GM23338 (cell line): ENCODE measurements around the gene LRP1B. TPM values are rescaled to one million over a fixed set of nuclear protein-coding genes. Genes with fewer than 3 reads are reported as not detected.

Experiments
- ATAC-seq: fragments of 200-7000 bp; cut with Tn5 transposase; 3 replicates; pipeline ENCODE4 v1.9.1; 2020
- DNase-seq: peaks from one replicate; pipeline ENCODE4 v3.0.0-alpha.2; 2015; ENCODE audit warnings: low spot score
- H2AFZ ChIP-seq: fragments of 200-600 bp; sonication (generic); 2 replicates; pipeline ENCODE4 v1.8.0; 2016; ENCODE audit warnings: antibody characterized with exemption, mild to moderate bottlenecking, moderate library complexity
- H3F3A ChIP-seq: fragments of 200-600 bp; sonication (generic); replicated peaks from 2 replicates; pipeline ENCODE4 v1.8.0; 2017; ENCODE audit warnings: antibody characterized with exemption, mixed run types, low read depth
- H3K27ac ChIP-seq: fragments of 200-600 bp; sonication (generic); 2 replicates; pipeline ENCODE4 v1.6.1; 2016; ENCODE audit warnings: low read depth
- H3K27me3 ChIP-seq: fragments of 200-600 bp; sonication (generic); 2 replicates; pipeline ENCODE4 v1.8.0; 2016; ENCODE audit warnings: mild to moderate bottlenecking, mixed run types, moderate library complexity; ENCODE audit not compliant: insufficient read depth
- H3K36me3 ChIP-seq: fragments of 200-600 bp; sonication (generic); 2 replicates; pipeline ENCODE4 v1.8.0; 2016; ENCODE audit warnings: mild to moderate bottlenecking; ENCODE audit not compliant: insufficient read depth
- H3K4me1 ChIP-seq: fragments of 200-600 bp; sonication (generic); 2 replicates; pipeline ENCODE4 v1.8.0; 2016; ENCODE audit warnings: mild to moderate bottlenecking, moderate library complexity; ENCODE audit not compliant: insufficient read depth
- H3K4me2 ChIP-seq: fragments of 200-600 bp; sonication (generic); 2 replicates; pipeline ENCODE4 v1.7.1; 2017; ENCODE audit warnings: mixed run types
- H3K4me3 ChIP-seq: fragments of 200-600 bp; sonication (generic); 2 replicates; pipeline ENCODE4 v1.6.1; 2016; ENCODE audit warnings: mixed run types
- H3K79me2 ChIP-seq: fragments of 200-600 bp; sonication (generic); replicated peaks from 2 replicates; pipeline ENCODE4 v1.8.0; 2017; ENCODE audit warnings: mild to moderate bottlenecking; ENCODE audit not compliant: insufficient read depth
- H3K9me2 ChIP-seq: fragments of 200-600 bp; sonication (generic); 2 replicates; pipeline ENCODE4 v1.8.0; 2017; ENCODE audit not compliant: insufficient read depth
- H4K20me1 ChIP-seq: fragments of 200-600 bp; sonication (generic); replicated peaks from 2 replicates; pipeline ENCODE4 v1.8.0; 2017; ENCODE audit warnings: mild to moderate bottlenecking; ENCODE audit not compliant: insufficient read depth
- H3K27ac Mint-ChIP-seq: 2 replicates; pipeline ENCODE4 v1.8.0; 2020; ENCODE audit warnings: inconsistent platforms, mild to moderate bottlenecking, moderate library complexity, mixed read lengths
- H3K27me3 Mint-ChIP-seq: 3 replicates; pipeline ENCODE4 v1.8.0; 2022; ENCODE audit warnings: low read depth, mild to moderate bottlenecking, moderate library complexity, mixed read lengths, inconsistent platforms; ENCODE audit not compliant: insufficient read depth, poor library complexity
- H3K36me3 Mint-ChIP-seq: 3 replicates; pipeline ENCODE4 v1.8.0; 2021; ENCODE audit warnings: low read depth, mild to moderate bottlenecking, inconsistent platforms, moderate library complexity, mixed read lengths
- H3K4me1 Mint-ChIP-seq: 3 replicates; pipeline ENCODE4 v1.8.0; 2020; ENCODE audit warnings: mild to moderate bottlenecking, inconsistent platforms, mixed read lengths
- H3K4me3 Mint-ChIP-seq: 3 replicates; pipeline ENCODE4 v1.8.0; 2021; ENCODE audit warnings: moderate library complexity, mild to moderate bottlenecking, inconsistent platforms, mixed read lengths
- H3K9me3 Mint-ChIP-seq: 3 replicates; pipeline ENCODE4 v1.8.0; 2020; ENCODE audit warnings: moderate library complexity, mild to moderate bottlenecking, inconsistent platforms, mixed read lengths
- EZH2 ChIP-seq: fragments of 200-600 bp; sonication (generic); IDR thresholded peaks from one replicate; pipeline ENCODE4 v1.8.0; 2017; ENCODE audit warnings: antibody characterized with exemption, mild to moderate bottlenecking, low read depth; ENCODE audit not compliant: unreplicated experiment
- REST ChIP-seq: IDR thresholded peaks from one replicate; pipeline ENCODE4 v1.6.1; 2018; ENCODE audit warnings: antibody characterized with exemption; ENCODE audit not compliant: unreplicated experiment
- STAT1 ChIP-seq: IDR thresholded peaks from one replicate; pipeline ENCODE4 v1.6.1; 2016; ENCODE audit warnings: antibody characterized with exemption; ENCODE audit not compliant: unreplicated experiment
- polyA plus RNA-seq: library from polyadenylated mRNA; unstranded; fragments of >200 nt; fragmentation: Nextera tagmentation; extraction: Ambion mirVana; gene quantifications from 2 replicates; pipeline ENCODE4 v1.2.1, GENCODE V29; 2016
- total RNA-seq: library from RNA; depleted of rRNA; stranded (reverse); fragments of >200 nt; shearing (Covaris generic); gene quantifications from 2 replicates; pipeline ENCODE4 v1.2.3, GENCODE V29; 2014
- TF ChIP-seq, protein P1 (sequence below): fragments of 250-450 bp; sonication (Bioruptor Pico); IDR thresholded peaks from 2 replicates; pipeline ENCODE4 v1.5.0; 2020; ENCODE audit warnings: mild to moderate bottlenecking, moderate library complexity

Gene LRP1B
- total and polyA plus RNA-seq, 2 experiments from 2014 or later: 0.15 to 0.97 TPM

GRCh38 chr2:141021109-141021508 lies 1109.7 kb downstream of the LRP1B start:
- no peaks in the 10 kb centered on the region for H3K4me1 Mint-ChIP-seq
- no peaks in the 10 kb centered on the region for H3K4me1 ChIP-seq
- H3K27me3 Mint-ChIP-seq: no peaks in the 10 kb centered on the region
- no peaks in the 10 kb centered on the region for H3K36me3 Mint-ChIP-seq
- no peaks in the 10 kb centered on the region for H3K36me3 ChIP-seq
- DNase-seq (no peak), ATAC-seq (no peak)
- H3F3A ChIP-seq: no peaks in the 10 kb centered on the region
- no peak overlapping the region for H3K4me3 ChIP-seq
- no peaks in the 10 kb centered on the region for H3K27me3 ChIP-seq
- H3K9me3 Mint-ChIP-seq: no peaks in the 10 kb centered on the region; the same call in 2 of the 3 replicates
- no peaks in the 10 kb centered on the region for H3K79me2 ChIP-seq
- no peak overlapping the region for H3K27ac ChIP-seq
- TF ChIP-seq, protein P1, sequence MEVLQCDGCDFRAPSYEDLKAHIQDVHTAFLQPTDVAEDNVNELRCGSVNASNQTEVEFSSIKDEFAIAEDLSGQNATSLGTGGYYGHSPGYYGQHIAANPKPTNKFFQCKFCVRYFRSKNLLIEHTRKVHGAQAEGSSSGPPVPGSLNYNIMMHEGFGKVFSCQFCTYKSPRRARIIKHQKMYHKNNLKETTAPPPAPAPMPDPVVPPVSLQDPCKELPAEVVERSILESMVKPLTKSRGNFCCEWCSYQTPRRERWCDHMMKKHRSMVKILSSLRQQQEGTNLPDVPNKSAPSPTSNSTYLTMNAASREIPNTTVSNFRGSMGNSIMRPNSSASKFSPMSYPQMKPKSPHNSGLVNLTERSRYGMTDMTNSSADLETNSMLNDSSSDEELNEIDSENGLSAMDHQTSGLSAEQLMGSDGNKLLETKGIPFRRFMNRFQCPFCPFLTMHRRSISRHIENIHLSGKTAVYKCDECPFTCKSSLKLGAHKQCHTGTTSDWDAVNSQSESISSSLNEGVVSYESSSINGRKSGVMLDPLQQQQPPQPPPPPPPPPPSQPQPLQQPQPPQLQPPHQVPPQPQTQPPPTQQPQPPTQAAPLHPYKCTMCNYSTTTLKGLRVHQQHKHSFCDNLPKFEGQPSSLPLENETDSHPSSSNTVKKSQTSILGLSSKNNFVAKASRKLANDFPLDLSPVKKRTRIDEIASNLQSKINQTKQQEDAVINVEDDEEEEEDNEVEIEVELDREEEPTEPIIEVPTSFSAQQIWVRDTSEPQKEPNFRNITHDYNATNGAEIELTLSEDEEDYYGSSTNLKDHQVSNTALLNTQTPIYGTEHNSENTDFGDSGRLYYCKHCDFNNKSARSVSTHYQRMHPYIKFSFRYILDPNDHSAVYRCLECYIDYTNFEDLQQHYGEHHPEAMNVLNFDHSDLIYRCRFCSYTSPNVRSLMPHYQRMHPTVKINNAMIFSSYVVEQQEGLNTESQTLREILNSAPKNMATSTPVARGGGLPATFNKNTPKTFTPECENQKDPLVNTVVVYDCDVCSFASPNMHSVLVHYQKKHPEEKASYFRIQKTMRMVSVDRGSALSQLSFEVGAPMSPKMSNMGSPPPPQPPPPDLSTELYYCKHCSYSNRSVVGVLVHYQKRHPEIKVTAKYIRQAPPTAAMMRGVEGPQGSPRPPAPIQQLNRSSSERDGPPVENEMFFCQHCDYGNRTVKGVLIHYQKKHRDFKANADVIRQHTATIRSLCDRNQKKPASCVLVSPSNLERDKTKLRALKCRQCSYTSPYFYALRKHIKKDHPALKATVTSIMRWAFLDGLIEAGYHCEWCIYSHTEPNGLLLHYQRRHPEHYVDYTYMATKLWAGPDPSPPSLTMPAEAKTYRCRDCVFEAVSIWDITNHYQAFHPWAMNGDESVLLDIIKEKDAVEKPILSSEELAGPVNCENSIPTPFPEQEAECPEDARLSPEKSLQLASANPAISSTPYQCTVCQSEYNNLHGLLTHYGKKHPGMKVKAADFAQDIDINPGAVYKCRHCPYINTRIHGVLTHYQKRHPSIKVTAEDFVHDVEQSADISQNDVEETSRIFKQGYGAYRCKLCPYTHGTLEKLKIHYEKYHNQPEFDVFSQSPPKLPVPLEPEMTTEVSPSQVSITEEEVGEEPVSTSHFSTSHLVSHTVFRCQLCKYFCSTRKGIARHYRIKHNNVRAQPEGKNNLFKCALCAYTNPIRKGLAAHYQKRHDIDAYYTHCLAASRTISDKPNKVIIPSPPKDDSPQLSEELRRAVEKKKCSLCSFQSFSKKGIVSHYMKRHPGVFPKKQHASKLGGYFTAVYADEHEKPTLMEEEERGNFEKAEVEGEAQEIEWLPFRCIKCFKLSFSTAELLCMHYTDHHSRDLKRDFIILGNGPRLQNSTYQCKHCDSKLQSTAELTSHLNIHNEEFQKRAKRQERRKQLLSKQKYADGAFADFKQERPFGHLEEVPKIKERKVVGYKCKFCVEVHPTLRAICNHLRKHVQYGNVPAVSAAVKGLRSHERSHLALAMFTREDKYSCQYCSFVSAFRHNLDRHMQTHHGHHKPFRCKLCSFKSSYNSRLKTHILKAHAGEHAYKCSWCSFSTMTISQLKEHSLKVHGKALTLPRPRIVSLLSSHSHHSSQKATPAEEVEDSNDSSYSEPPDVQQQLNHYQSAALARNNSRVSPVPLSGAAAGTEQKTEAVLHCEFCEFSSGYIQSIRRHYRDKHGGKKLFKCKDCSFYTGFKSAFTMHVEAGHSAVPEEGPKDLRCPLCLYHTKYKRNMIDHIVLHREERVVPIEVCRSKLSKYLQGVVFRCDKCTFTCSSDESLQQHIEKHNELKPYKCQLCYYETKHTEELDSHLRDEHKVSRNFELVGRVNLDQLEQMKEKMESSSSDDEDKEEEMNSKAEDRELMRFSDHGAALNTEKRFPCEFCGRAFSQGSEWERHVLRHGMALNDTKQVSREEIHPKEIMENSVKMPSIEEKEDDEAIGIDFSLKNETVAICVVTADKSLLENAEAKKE (CRISPR knock-in tag): no peak
- TF ChIP-seq STAT1 (no peak), REST (no peak), EZH2 (no peak)
- no peak overlapping the region for H2AFZ ChIP-seq
- no peak overlapping the region for H3K27ac Mint-ChIP-seq
- H4K20me1 ChIP-seq: no peaks in the 10 kb centered on the region
- H3K9me2 ChIP-seq: no peaks in the 10 kb centered on the region
- H3K4me2 ChIP-seq: no peak overlapping the region
- no peak overlapping the region for H3K4me3 Mint-ChIP-seq
